HepG2 (cell line): ENCODE results near the gene GRIK4.

Experiments
- EHMT2 ChIP-seq: fragments of 200-600 bp; sonication (generic); IDR thresholded peaks from 2 replicates; pipeline ENCODE4 v1.7.0; 2017; ENCODE audit warnings: antibody characterized with exemption, low read depth, low read length, borderline replicate concordance
- HIVEP1 ChIP-seq: sonication (generic); formaldehyde crosslinking; IDR thresholded peaks from 2 replicates; pipeline ENCODE4 v1.4.0; 2020; ENCODE audit warnings: mild to moderate bottlenecking, missing genetic modification reagents
- SP1 ChIP-seq, 2 experiments: fragments of 450-650 bp in 1 of 2; sonication (generic) in 1 of 2; formaldehyde crosslinking in 1 of 2; IDR thresholded peaks; 2 replicates each; pipeline versions ENCODE4 v1.4.0 to v1.6.1; 2016 to 2020; ENCODE audit warnings: missing genetic modification reagents in 1 of 2
- ZFX ChIP-seq: sonication (generic); formaldehyde crosslinking; IDR thresholded peaks from 2 replicates; pipeline ENCODE4 v1.4.0; 2020; ENCODE audit warnings: mild to moderate bottlenecking, low read depth, missing genetic modification reagents, moderate library complexity
- ZNF460 ChIP-seq: sonication (generic); formaldehyde crosslinking; IDR thresholded peaks from 2 replicates; pipeline ENCODE4 v1.5.1; 2020; ENCODE audit warnings: missing genetic modification reagents, mild to moderate bottlenecking, borderline replicate concordance
- ZNF770 ChIP-seq: sonication (generic); formaldehyde crosslinking; IDR thresholded peaks from 2 replicates; pipeline ENCODE4 v1.5.0; 2020; ENCODE audit warnings: mild to moderate bottlenecking, missing genetic modification reagents
- ZNF776 ChIP-seq: sonication (generic); formaldehyde crosslinking; IDR thresholded peaks from 2 replicates; pipeline ENCODE4 v1.4.0; 2020; ENCODE audit warnings: mild to moderate bottlenecking, missing genetic modification reagents

GRCh38 chr11:120471131-120471530, 40.4 kb upstream of the GRIK4 start:
- TF ChIP-seq ZFX (no peak), ZNF460 (CRISPR knock-in tag) (no peak), SP1 (IDR thresholded peaks at IDR 0.05) (no peak), SP1 (CRISPR knock-in tag; IDR thresholded peaks at IDR 0.05) (no peak), ZNF776 (CRISPR knock-in tag) (no peak), EHMT2 (no peak), HIVEP1 (CRISPR knock-in tag) (no peak), ZNF770 (CRISPR knock-in tag) (no peak)
